Measurements from ENCODE around the gene KLHL6.
A peak's percentile ranks its signal among the peaks of the same experiment; 100 is the strongest.
"Not testable (repeated sequence)": the region's sequence is repeated elsewhere in the genome, so short reads cannot be mapped to it uniquely, and the experiment has no call there.

KLHL6 gene

GRCh38 chr3:183443395-183444385 is 111.8 kb downstream of the KLHL6 start:
- DNase-seq = no peak

- no peak for DNase-seq
Measured at GRCh38 chr3:183442994-183443393, 112.5 kb downstream of the KLHL6 start.

GRCh38 chr3:183440521-183440920 is 115.0 kb downstream of the KLHL6 start:
- not testable (repeated sequence) for DNase-seq

GRCh38 chr3:183439515-183439914 is 116.0 kb downstream of the KLHL6 start:
- no peak for DNase-seq

GRCh38 chr3:183438735-183439134 is 116.8 kb downstream of the KLHL6 start:
- DNase-seq = peak; percentile 89

GRCh38 chr3:183437666-183438564 is 117.6 kb downstream of the KLHL6 start:
- DNase-seq = peak; percentile 51

Data from NCI-H345 (cell line).